NCI-H524 (cell line): ENCODE measurements around the gene CLPSL1.
A peak's percentile ranks its signal among the peaks of the same experiment; 100 is the strongest.
"Not testable (repeated sequence)": the region's sequence is repeated elsewhere in the genome, so short reads cannot be mapped to it uniquely, and the experiment has no call there.

ENCODE experiments used
- DNase-seq, 2 experiments: peaks; one replicate each; lab custom pipeline; 2025; lab: John Stamatoyannopoulos, UW

CLPSL1 gene, protein sequence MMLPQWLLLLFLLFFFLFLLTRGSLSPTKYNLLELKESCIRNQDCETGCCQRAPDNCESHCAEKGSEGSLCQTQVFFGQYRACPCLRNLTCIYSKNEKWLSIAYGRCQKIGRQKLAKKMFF

DNA sequence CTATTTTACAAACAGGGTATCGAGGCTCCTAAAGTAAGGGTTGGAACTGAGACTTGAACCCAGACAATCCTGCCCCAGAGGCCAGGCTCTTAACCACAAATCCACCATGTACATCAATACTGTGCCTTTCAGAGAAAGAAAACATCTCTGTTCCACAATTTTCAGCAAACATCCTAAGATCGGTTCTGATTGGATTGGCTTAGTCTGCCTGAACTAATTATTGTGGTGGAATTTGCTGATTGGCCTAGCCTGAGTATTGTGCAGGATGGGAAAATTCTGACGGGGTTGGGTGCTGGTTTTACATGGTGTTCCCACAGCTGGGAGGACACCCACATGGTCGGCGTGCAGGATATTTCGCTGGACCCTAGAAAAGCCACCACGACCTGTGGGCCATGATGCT, at the start of gene CLPSL1:
Gene CLPSL1, plus strand, starts transcription at position 301 of the 400 bp plus-strand sequence. Its CDS starts 92 bp downstream, at position 393.
- DNase-seq = no peak

DNA sequence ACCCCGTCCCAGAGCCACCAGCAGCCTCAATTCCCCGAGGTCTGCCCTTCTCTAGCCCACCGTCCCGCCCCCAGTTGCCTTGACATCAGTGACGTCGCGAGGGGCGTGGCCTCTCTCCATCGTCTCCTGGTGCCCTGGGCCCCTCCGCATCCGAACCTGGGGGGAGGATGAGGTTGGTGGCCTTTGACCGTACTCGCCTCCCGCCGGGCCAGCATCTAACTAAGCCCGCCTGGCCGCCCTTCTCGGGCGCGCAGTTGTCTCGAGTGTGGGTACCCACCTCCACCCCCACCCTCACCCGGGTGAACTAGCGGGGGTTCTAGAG, 49.4 kb upstream of the CLPSL1 start:
- DNase-seq = peak; percentile 66 to 75

DNA sequence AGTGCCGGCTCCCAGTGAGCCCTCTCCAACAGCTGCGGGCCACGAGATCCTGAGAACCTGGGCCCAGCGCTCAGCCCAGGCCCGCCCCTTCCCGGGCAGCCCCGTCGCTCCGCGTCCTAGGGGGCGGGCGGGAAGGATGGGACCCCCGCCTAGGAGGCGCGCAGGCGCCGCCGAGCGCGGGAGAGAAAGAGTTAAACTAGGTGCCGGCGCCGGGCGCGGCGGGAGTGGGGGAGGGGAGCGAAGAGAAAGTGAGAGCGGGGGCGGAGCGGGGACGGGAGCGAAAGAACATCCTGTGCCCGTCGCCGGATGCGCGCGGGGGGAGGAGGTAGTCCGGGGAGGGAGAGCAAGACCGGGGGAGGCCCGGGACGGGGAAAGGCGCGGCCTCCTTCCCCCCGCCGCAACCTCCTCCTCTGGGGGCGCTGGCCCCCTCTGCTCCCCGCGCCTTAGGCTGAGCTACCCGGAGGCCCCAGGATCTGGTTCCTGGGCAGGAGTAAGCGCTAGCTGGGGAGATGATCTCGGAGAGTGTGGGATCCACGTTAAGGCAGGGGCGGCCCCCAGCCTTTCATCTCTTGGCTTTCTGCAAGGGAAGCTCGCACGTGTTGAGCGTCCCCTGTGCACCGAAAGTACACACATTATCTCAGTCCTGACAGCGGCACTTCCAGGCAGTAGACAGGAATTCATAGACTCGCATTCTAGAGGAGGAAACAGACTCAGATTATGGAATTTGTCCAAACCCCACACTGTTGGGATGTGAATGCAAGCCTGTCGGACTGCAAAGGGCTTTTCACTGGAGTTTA, 48.9 kb upstream of the CLPSL1 start:
- peak; percentile 66 to 75 for DNase-seq

DNA sequence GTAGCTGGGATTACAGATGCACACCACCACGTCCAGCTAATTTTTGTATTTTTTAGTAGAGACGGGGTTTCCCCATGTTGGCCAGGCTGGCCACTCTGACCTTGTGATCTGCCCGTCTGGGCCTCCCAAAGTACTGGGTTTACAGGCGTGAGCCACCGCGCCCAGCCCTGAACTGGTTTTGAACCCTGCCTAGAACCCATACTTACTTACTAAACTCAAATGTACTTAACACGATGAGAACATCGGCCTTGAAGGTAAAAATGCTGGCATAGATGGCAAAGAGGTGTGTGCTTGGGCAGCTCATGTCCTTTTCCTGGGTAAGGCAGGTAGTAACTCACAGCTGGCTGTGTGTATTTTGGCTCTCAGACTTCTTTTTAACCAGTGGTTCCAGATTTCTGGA, 47.2 kb upstream of the CLPSL1 start:
- DNase-seq = no peak

DNA sequence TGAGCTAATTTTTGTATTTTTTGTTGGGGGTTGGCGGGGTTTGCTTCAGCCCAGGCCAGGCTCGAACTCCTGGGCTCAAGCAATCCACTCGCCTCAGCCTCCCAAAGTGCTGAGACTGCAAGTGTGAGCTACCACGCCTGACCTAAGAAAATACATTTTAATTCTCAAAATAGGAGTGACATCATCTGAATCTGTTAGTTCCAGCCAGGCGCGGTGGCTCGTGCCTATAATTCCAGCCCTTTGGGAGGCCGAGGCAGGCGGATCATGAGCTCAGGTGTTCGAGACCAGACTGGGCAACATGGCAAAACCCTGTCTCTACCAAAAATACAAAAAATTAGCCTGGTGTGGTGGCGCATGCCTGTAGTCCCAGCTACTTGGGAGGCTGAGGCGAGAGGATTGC, 46.5 kb upstream of the CLPSL1 start:
- not testable (repeated sequence) for DNase-seq

DNA sequence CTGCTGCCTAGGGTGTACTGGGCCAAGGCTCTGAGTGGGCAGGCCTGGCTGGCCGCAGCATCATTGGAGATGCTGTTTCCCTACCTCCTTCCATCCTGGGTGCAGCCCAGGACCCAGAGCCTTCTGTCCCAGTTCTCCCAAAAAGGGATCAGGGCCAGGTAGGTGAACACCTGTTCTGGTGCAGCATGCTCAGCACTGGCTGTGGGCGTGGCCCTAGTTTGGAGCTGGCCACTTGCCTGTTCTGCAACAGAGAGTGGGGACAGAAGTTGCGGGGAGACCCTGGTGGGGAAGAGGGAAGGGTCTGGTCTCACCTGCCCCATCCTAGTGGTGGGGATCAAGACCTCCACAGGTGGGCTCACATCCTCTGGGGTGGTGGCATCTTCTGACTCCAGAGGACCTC, 45.4 kb upstream of the CLPSL1 start:
- no peak for DNase-seq

DNA sequence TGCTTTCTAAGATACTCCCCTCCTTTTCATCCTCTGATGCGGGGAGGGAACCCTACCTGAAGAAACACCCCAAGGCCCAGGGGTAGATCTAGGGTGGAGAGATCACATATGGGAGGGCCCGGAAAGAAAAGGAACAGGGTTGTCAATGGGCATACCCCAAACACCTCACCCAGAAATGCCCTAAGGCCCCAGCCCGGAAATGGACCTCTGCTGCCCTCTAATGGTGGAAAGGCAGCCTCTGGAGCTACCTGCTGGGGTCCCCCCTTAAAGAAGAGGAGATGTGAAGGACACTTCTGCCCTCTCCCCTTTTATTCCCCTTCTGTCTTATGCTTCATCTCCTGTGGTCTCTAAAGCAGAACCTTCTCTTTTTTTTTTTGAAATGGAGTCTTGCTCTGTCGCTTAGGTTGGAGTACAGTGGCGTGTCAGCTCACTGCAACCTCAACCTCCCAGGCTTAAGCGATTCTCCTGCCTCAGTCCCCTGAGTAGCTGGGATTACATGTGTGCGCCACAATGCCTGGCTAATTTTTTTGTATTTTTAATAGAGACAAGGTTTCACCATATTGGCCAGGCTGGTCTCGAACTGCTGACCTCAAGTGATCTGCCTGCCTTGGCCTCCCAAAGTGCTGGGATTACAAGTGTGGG, 44.4 kb upstream of the CLPSL1 start:
- peak; percentile 61 to 74 for DNase-seq

DNA sequence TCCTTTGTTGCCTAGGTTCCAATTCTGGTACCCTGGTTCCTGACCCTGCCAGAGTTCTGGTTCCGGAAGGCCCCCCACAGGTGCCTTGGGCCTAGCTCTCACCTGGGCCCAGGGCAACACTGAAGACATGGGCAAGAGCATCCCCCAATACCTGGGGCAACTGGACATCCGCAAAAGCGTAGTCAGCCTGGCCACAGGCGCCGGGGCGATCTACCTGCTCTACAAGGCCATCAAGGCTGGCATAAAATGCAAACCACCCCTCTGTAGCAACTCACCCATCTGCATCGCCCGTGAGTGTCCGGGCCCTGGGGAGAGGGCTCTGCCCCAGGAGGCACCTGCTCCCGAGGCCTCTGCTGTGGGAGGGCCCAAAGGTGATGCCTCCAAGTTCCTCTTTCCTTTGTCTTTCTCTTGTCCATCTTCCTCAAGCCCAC, 43.8 kb upstream of the CLPSL1 start, which contains the start of gene ARMC12:
Gene ARMC12, plus strand, starts transcription at position 51 of the 431 bp plus-strand sequence. Its CDS starts 77 bp downstream, at position 128.
- no peak for DNase-seq

DNA sequence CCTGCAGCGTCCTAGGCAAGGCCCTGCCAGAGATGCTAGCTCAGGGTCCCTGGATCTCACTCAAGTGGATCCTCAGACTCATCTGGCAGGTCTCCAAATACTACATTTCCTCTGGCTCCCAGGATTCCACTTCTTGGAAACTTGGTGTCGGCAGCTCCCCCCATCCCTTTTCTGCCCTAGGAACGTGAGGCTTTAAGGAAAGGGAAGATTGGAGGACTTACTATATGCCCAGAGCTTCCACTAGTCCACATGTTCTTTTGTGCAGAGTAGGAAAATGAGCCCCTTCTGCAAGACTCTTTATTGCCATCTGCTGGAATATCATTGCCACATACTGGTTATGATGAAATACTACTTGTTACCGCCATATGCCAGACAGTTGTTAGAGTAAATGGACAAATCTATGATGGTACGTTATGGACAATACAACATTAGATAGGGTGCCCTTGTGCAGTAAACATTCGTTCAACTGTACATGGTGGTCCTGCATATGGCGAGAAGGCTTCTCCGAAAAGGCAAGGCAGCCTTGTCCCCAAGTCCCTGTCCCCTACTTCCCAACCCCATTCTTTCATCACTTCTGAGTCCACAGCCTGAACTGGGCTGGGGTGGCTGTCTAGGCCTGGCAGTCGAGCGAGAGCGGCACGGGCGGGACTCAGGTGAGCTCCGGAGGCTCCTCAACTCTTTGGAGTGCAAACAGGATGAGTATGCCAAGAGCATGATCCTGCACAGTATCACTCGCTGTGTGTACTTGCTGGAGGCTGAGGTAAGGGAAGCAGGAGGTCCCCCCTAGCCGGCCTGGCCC, 43.2 kb upstream of the CLPSL1 start:
- DNase-seq = peak; percentile 62 to 90

DNA sequence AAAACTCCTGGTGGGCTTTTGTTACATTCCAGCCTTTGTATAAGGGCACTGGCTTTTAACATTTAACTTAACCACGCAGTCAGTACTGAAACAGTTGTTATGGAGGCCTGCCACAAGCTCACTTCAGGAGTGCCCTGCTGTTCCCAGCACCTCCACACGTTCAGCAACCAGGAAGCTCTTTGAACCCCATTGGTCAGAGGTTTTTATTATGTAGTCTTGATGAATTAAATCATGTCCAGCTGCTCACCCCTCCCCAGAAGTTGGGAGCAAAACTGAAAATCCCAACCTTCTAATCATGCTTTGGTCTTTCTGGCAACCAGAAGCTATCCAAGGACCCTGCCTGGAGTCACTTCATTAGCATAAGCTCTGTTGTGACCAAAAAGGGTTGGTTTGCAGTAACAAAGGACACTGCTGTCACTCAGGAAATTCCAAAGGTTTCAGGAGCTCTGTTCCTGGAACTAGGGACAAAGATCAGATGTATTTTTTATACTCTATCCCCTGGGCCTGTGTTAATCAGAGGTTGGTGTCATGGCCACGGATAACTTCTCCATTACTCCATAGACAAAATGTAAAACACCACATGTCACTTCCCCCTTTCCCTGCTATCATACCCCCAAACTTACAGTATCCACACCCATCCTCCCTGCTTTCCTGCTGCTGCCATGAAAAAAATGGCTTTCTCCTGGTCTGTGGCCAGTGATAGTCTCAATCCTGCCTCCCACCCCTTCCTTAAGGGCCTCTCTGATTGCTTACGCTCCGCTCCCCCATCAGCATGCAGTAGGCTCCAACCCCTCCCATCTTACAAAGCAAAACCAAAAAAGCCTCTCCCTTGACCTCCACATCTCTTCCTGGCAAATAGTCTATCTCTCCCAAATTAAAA, 40.9 kb upstream of the CLPSL1 start:
- DNase-seq = no peak

DNA sequence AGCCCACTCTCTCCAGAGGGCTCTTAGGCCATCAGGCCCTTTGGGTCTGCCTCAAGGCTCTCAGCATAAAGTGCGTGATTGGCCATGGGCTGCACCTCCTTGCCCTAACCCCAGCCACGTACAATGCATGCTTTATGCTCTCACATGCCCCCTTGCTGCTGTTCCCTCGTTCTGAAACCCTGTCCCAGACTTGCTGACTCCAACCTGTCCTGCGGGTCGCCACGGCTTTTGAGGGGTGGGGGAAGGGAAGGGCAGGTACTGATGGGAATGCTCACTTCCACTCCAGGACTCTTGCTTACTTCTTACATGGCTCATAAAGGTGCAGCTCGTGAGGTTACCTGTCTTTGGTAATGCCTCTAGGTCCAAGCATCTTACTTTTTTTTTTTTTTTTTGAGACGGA, 38.0 kb upstream of the CLPSL1 start:
- DNase-seq = no peak

DNA sequence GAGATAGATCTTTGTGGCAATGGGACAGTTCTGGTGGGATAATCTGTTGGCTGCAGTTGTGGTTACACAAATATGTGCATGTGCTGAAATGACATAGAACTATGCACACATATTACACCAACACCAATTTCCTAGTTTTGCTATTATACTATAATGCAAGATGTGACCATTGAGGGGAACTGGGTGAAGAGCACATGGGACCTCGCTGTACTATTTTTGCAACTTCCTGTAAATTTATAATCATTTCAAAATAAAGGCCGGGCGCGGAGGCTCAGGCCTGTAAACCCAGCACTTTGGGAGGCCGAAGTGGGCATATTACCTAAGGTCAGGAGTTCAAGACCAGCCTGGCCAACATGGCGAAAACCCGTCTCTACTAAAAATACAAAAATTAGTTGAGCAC, 35.3 kb upstream of the CLPSL1 start:
- DNase-seq = no peak

DNA sequence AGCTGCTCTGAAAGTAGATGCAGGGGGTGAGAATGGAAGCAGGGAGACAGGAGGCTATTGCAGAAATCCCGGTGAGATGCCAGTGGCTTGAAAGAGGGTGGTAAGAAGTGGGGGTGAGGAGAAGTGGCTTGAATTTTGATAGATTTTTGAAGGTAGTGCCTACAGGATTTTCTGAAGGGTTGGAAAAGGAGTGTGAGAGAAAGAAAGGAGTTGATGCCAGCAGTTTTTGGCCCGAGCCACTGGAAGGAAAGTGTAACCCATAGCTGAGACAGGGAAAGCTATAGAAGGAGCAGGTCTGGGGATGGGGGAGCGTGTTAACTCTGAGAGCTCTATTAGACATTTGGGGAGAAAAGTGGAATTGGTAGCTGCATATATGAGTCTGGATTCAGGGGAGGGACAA, 34.3 kb upstream of the CLPSL1 start:
- no peak for DNase-seq

DNA sequence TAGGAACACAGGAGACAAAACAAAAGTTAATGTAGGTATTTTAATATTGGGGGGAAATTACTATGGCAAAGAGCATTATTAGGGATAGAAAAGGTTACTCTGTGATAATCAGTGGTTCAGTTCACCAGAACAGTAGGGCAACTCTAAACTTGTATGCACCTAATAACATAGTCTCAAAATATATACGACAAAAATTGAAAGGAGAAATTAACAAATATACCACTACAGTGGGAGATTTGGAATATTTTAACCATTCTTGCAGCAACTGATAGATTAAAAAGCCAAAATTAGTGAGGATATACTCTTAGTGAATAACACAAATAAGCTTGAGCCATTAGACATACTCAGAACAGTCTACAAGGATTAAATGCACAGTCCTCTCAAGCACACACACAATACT, 32.9 kb upstream of the CLPSL1 start:
- DNase-seq = no peak

DNA sequence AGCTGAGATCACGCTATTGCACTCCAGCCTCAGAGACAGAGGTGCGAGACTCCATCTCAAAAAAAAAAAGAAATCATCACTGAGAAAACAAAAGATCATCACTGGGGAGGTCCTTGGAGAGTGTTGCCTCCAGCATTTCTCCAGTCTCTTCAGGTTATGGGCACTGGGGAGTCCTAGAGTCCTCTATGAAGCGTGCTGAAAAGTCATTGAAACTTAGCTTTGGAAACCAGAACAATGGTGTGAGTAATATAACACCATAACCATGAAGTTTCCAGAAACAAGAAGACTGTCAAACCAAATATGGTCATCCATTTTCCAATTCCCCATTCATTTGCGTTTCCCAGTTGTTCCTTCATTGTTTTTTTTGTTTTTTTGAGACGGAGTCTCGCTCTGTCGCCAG, 30.3 kb upstream of the CLPSL1 start:
- DNase-seq = no peak

DNA sequence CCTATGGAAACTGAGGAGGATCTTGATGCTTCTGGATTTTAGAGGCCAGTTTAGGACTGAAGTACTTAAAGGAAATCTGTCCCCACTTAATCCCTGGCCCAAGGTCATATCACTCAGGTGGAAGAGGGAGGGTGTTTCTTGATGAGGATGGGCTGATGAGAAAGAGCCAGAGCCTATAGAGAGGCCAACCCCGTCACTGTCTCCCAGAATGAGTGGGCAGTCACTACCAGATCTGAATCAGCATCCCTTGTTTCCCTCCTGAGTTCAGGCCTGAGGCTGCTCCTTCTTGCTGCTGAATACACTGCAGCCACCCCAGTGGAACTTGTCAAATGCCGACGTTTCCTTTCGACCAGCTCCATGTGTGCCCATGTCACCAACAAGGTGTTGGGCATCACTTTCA, 29.2 kb upstream of the CLPSL1 start:
- no peak for DNase-seq

DNA sequence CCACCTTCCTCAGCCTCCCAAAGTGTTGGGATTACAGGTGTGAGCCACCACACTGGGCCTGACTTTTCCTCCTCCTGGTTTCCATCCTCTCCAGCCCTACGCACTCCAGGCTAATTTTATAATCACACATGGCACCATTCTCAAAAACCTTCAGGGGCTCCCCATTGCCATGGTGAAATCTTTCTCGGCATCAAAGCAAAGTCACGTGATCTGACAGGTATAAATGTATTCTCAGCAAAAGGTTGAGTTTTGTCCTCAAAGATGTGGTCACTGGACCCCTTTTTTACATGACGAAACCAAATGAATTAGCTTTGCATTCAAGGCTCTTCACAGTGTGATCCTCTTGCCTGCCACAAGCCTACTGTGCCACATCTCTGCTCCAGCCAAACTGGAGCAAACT, 28.5 kb upstream of the CLPSL1 start:
- no peak for DNase-seq

DNA sequence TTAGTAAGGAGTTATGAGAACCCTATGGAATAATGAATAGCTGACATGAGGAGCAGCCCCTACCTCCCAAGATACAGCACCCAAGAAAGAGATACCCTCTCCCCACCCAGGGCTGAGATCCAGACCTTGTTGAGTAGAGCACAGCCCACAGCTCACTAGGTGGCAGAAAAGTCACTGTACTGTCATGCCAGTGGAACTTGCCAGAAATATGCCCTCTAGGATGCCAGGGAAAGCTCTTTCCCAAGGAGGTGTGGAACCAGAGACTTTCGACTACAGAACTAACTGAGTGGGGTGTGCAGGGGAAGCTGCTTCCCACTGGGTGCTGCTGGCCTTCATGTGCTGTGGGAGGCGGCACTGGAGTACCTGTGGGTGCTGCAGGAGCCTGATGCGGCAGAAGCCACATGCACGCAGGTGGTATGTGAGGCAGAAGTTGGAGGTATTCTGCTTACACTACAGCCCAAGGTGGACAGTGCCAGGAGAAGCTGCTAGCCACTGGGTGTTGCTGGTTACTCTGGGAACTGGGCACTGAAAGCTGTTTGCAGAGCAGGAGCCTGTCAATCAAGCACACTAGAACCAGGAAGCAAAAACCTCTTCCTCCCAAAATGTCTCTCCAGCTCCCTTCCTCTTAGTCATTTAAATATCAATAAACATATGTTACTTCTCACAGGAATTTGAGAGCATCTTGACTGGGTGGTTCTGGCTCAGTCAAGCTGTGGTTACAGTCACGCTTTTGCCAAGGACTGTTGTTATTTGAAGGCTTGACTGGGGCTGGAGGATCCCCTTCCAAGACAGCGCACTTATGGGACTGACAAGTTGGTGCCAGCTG, 26.2 kb upstream of the CLPSL1 start:
- DNase-seq = peak in 1 of 2 experiments; percentile 76

DNA sequence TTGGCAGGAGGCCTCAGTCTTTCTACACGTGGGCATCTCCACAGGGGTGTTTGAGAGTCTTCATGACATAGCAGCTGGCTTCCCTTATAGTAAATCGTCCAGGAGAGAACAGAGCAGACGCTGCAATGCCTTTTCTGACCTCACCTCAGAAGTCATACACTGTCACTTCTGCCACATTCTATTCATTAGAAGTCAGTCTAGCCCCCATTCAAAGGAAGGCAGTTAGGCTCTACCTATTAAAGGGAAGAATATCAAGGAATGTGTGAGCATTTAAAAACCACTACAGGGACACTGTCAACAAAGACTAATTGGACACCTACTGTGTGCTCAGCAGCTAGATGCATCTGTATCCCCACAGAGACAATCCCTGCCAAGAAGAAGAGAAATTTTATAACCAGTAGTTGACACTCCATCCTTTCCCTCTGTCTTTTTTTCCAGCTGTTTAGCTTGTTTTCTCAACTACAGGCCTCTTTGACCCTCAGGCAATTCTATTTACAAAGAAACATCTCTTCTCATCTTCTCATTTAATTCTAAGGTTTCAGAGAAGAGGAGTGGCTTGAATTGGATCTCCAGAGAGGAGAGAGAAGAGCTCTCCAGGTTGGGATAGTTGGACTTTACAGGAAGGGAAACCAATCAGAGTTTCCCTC, 25.4 kb upstream of the CLPSL1 start:
- peak in 1 of 2 experiments; percentile 54 for DNase-seq
